Posterior cingulate gyrus (tissue), 11 donors: Measurements from ENCODE around the gene CLTB.

Experiments
- DNase-seq, 10 donors: peaks; one replicate each; pipeline versions ENCODE4 v3.0.0 to v3.0.0-alpha.2; 2020 to 2021; ENCODE audit warnings: mixed read lengths in 3 of 10
- intact Hi-C: fragments of 100-400 bp; cut with DNase I; formaldehyde crosslinking; loops from one replicate; pipeline ENCODE4 v1.15.1; 2023

CLTB gene

GRCh38 chr5:176407456-176408251 lies 8.7 kb downstream of the CLTB start:
- peak in 1 of 10 donors; percentile 40 for DNase-seq
- intact Hi-C loops: no loop called here

- DNase-seq: peak in 1 of 10 donors; percentile 46
- intact Hi-C loops: no loop called here
Observed at GRCh38 chr5:176406436-176407052, 9.8 kb downstream of the CLTB start.

GRCh38 chr5:176405656-176406435 lies 10.5 kb downstream of the CLTB start:
- intact Hi-C loops: no loop called here
- peak in 1 of 10 donors; percentile 67 for DNase-seq

GRCh38 chr5:176401281-176402205 lies 14.8 kb downstream of the CLTB start:
- intact Hi-C loops: no loop called here
- DNase-seq: peak in 1 of 10 donors; percentile 43

- intact Hi-C loops: no loop called here
- DNase-seq: peak in 1 of 10 donors; percentile 74
Observed at GRCh38 chr5:176400382-176401156, 15.8 kb downstream of the CLTB start.

- DNase-seq: peak in 1 of 10 donors; percentile 57
- intact Hi-C loops: no loop called here
Observed at GRCh38 chr5:176397736-176398420, 18.5 kb downstream of the CLTB start.

- intact Hi-C loops: no loop called here
- peak in 1 of 10 donors; percentile 57 for DNase-seq
Observed at GRCh38 chr5:176396330-176396729, 20.0 kb downstream of the CLTB start.

GRCh38 chr5:176394881-176395675 lies 21.3 kb downstream of the CLTB start:
- DNase-seq: peak in 1 of 10 donors; percentile 85
- intact Hi-C loops: no loop called here

- DNase-seq: peak in 1 of 10 donors; percentile 65
- intact Hi-C loops: no loop called here
Observed at GRCh38 chr5:176394096-176394495, 22.2 kb downstream of the CLTB start.

- DNase-seq: peak in 1 of 10 donors; percentile 74
- intact Hi-C loops: no loop called here
Observed at GRCh38 chr5:176392526-176392925, 23.8 kb downstream of the CLTB start.

GRCh38 chr5:176391999-176392398 lies 24.3 kb downstream of the CLTB start:
- DNase-seq: peak in 1 of 10 donors; percentile 12
- intact Hi-C loops: no loop called here

GRCh38 chr5:176391479-176391878 lies 24.9 kb downstream of the CLTB start:
- intact Hi-C loops: no loop called here
- DNase-seq: peak in 1 of 10 donors; percentile 41

- DNase-seq: peak in 1 of 10 donors; percentile 43
- intact Hi-C loops: loop anchor here (1.0 to 10.0 kb wide), 3 partner anchors 28 to 145 kb away; partner anchors contain the start of genes FAF2, KIAA1191 and RNF44
Observed at GRCh38 chr5:176389135-176390123, 26.9 kb downstream of the CLTB start.

GRCh38 chr5:176388444-176389134 lies 27.8 kb downstream of the CLTB start, which contains the start of the genes HIGD2A and NOP16:
TSS of gene HIGD2A (plus strand) at chr5:176388751. CDS start at chr5:176388820, 69 bp downstream.
TSS of gene NOP16 (minus strand) at chr5:176388598. CDS start at chr5:176388539, 59 bp downstream.
- intact Hi-C loops: loop anchor here (1.0 to 10.0 kb wide), 3 partner anchors 27 to 146 kb away; partner anchors contain the start of genes FAF2, KIAA1191 and RNF44

GRCh38 chr5:176388003-176388443 lies 28.3 kb downstream of the CLTB start:
- DNase-seq: no peak
- intact Hi-C loops: loop anchor here (2.0 to 10.0 kb wide), 2 partner anchors 61 to 147 kb away; partner anchors contain the start of genes FAF2 and RNF44

More at GRCh38 chr5:176388444-176389134, 27.8 kb downstream of the CLTB start, which contains the start of the genes HIGD2A and NOP16:
- peak; percentile 96 to 99 (median 98) for DNase-seq
